H1 (cell line): ENCODE results near the gene CNST. TPM values are rescaled to one million over a fixed set of nuclear protein-coding genes. Genes with fewer than 3 reads are reported as not detected.

ENCODE experiments used
- CTCF ChIA-PET: fragments of 300-600 bp; sonication (Branson Sonifier 250); formaldehyde crosslinking; loops from one replicate; lab custom pipeline; 2021; ENCODE audit not compliant: partially characterized antibody; lab: Charles Lee
- POLR2A ChIA-PET: fragments of 300-600 bp; sonication (Branson Sonifier 250); formaldehyde crosslinking; loops from one replicate; lab custom pipeline; 2021; ENCODE audit warnings: inconsistent platforms; ENCODE audit not compliant: partially characterized antibody; lab: Charles Lee
- DNase-seq, 2 experiments: peaks; one replicate each; pipeline versions ENCODE4 v3.0.0 to v3.0.0-alpha.2; 2010 to 2022; ENCODE audit warnings: low spot score in 2 of 2, low read depth in 1 of 2, mixed read lengths in 1 of 2
- FAIRE-seq: peaks from 2 replicates; lab custom pipeline; 2011; peaks lifted over from hg19 to GRCh38; lab: Jason Lieb, UNC
- H2AFZ ChIP-seq: 2 replicates; pipeline ENCODE4 v1.8.1; 2012; ENCODE audit warnings: low read length, inconsistent platforms
- H2AK5ac ChIP-seq: 2 replicates; pipeline ENCODE4 v1.6.1; 2013; ENCODE audit warnings: low read depth, low read length
- H2BK120ac ChIP-seq: replicated peaks from 2 replicates; pipeline ENCODE3; 2013; ENCODE audit warnings: low read depth, low read length, inconsistent platforms
- H2BK12ac ChIP-seq: 2 replicates; pipeline ENCODE4 v1.6.1; 2013; ENCODE audit warnings: low read depth, low read length
- H2BK15ac ChIP-seq: 2 replicates; pipeline ENCODE4 v1.6.1; 2013; ENCODE audit warnings: low read length
- H2BK20ac ChIP-seq: 2 replicates; pipeline ENCODE4 v1.6.1; 2013; ENCODE audit warnings: low read length
- H2BK5ac ChIP-seq: 2 replicates; pipeline ENCODE4 v1.6.1; 2013; ENCODE audit warnings: low read depth, low read length
- H3K14ac ChIP-seq: 2 replicates; pipeline ENCODE4 v1.6.1; 2013; ENCODE audit warnings: inconsistent platforms; ENCODE audit not compliant: insufficient read length
- H3K18ac ChIP-seq: 2 replicates; pipeline ENCODE4 v1.6.1; 2013; ENCODE audit warnings: low read length; ENCODE audit errors: extremely low read depth
- H3K23ac ChIP-seq: 2 replicates; pipeline ENCODE4 v1.6.1; 2013; ENCODE audit warnings: inconsistent platforms; ENCODE audit not compliant: insufficient read length
- H3K23me2 ChIP-seq: 2 replicates; pipeline ENCODE4 v1.6.1; 2013; ENCODE audit warnings: low read depth, low read length
- H3K27ac ChIP-seq: 2 replicates; pipeline ENCODE4 v1.6.1; 2011; ENCODE audit warnings: low read depth, low read length, inconsistent platforms
- H3K27me3 ChIP-seq, 4 experiments: replicated peaks in 1 of 4; 1 replicate in 1 of 4; 2 replicates in 3 of 4; pipeline versions ENCODE4 v1.6.1 to v1.8.1; 2011 to 2013; ENCODE audit warnings: low read length in 3 of 4, mild to moderate bottlenecking in 3 of 4, inconsistent platforms in 2 of 4, mixed read lengths in 2 of 4, moderate library complexity in 1 of 4; ENCODE audit not compliant: control insufficient read depth in 3 of 4, insufficient read depth in 3 of 4; ENCODE audit errors: extremely low read depth in 1 of 4
- H3K36me3 ChIP-seq, 4 experiments: 2 replicates each; pipeline versions ENCODE4 v1.6.1 to v1.8.1; 2011 to 2013; ENCODE audit warnings: mild to moderate bottlenecking in 4 of 4, low read length in 3 of 4, moderate library complexity in 2 of 4, control low read depth in 1 of 4, inconsistent platforms in 1 of 4; ENCODE audit not compliant: insufficient read depth in 4 of 4, control insufficient read depth in 2 of 4
- H3K4ac ChIP-seq: replicated peaks from 2 replicates; pipeline ENCODE3; 2013; ENCODE audit warnings: low read length, low read depth, mixed read lengths, inconsistent platforms; ENCODE audit not compliant: insufficient read length
- H3K4me1 ChIP-seq, 4 experiments: replicated peaks in 1 of 4; 1 replicate in 1 of 4; 2 replicates in 3 of 4; pipeline versions ENCODE4 v1.6.1 to v1.8.1; 2011 to 2013; ENCODE audit warnings: low read length in 3 of 4, inconsistent platforms in 2 of 4, mixed read lengths in 1 of 4; ENCODE audit not compliant: insufficient read depth in 4 of 4, control insufficient read depth in 3 of 4
- H3K4me2 ChIP-seq, 2 experiments: 2 replicates each; pipeline versions ENCODE4 v1.6.1 to v1.8.1; 2011 to 2013; ENCODE audit warnings: low read depth in 2 of 2, low read length in 2 of 2, control low read depth in 1 of 2, inconsistent platforms in 1 of 2, mild to moderate bottlenecking in 1 of 2; ENCODE audit not compliant: insufficient read depth in 1 of 2
- H3K4me3 ChIP-seq, 4 experiments: fragments of 200-600, 300-600 bp in 1 of 4; sonication (generic), shearing (Covaris generic), sonication (Bioruptor Twin) in 1 of 4; 2 replicates each; pipeline versions ENCODE4 v1.5.1 to v1.8.1; 2011 to 2016; ENCODE audit warnings: low read length in 4 of 4, low read depth in 3 of 4, control low read depth in 2 of 4, inconsistent platforms in 2 of 4, mild to moderate bottlenecking in 2 of 4, mixed read lengths in 1 of 4, moderate library complexity in 1 of 4; ENCODE audit not compliant: insufficient read depth in 2 of 4; ENCODE audit errors: extremely low read depth in 1 of 4
- H3K56ac ChIP-seq: replicated peaks from 2 replicates; pipeline ENCODE3; 2013; ENCODE audit warnings: low read depth, mild to moderate bottlenecking, mixed read lengths, low read length, inconsistent platforms; ENCODE audit not compliant: insufficient read length
- H3K79me1 ChIP-seq: 2 replicates; pipeline ENCODE4 v1.6.1; 2013; ENCODE audit warnings: low read depth, low read length, control low read depth
- H3K79me2 ChIP-seq, 2 experiments: 2 replicates each; pipeline versions ENCODE4 v1.6.1 to v1.8.1; 2012 to 2013; ENCODE audit warnings: low read length in 2 of 2, mild to moderate bottlenecking in 2 of 2, inconsistent platforms in 1 of 2; ENCODE audit not compliant: insufficient read depth in 2 of 2, control insufficient read depth in 1 of 2
- H3K9ac ChIP-seq, 4 experiments: replicated peaks in 1 of 4; 1 replicate in 1 of 4; 2 replicates in 3 of 4; pipeline versions ENCODE4 v1.6.1 to v1.8.1; 2011 to 2013; ENCODE audit warnings: low read depth in 3 of 4, low read length in 3 of 4, control low read depth in 2 of 4, mild to moderate bottlenecking in 2 of 4, moderate library complexity in 2 of 4, inconsistent platforms in 1 of 4; ENCODE audit errors: extremely low read depth in 1 of 4
- H3K9me3 ChIP-seq, 2 experiments: 2 replicates each; pipeline versions ENCODE4 v1.6.1 to v1.8.1; 2012 to 2013; ENCODE audit warnings: mild to moderate bottlenecking in 2 of 2, moderate library complexity in 2 of 2, control low read depth in 1 of 2, inconsistent platforms in 1 of 2, low read depth in 1 of 2, low read length in 1 of 2, mixed read lengths in 1 of 2; ENCODE audit not compliant: insufficient read depth in 2 of 2
- H4K20me1 ChIP-seq, 2 experiments: replicated peaks in 1 of 2; 2 replicates each; pipeline versions ENCODE3 to v1.8.1; 2011 to 2013; ENCODE audit warnings: inconsistent platforms in 2 of 2, low read length in 2 of 2, mild to moderate bottlenecking in 1 of 2; ENCODE audit not compliant: insufficient read depth in 2 of 2, control insufficient read depth in 1 of 2
- H4K5ac ChIP-seq: 2 replicates; pipeline ENCODE4 v1.6.1; 2013; ENCODE audit warnings: low read length, low read depth, mixed read lengths, inconsistent platforms; ENCODE audit not compliant: insufficient read length
- H4K8ac ChIP-seq: 2 replicates; pipeline ENCODE4 v1.8.0; 2013; ENCODE audit warnings: mild to moderate bottlenecking, moderate library complexity, low read length, inconsistent platforms; ENCODE audit not compliant: insufficient read depth; ENCODE audit errors: extremely low read depth
- H4K91ac ChIP-seq: replicated peaks from 2 replicates; pipeline ENCODE3; 2013; ENCODE audit warnings: low read length, mixed read lengths, inconsistent platforms; ENCODE audit not compliant: insufficient read length
- CHD1 ChIP-seq: IDR thresholded peaks from 2 replicates; pipeline ENCODE4 v1.6.1; 2012; ENCODE audit warnings: low read depth, low read length, improper control_type of control experiment
- EP300 ChIP-seq, 2 experiments: IDR thresholded peaks; 1 replicate in 1 of 2; 2 replicates in 1 of 2; pipeline ENCODE4 v1.6.1; 2011 to 2012; ENCODE audit warnings: low read depth in 2 of 2, low read length in 2 of 2, mild to moderate bottlenecking in 2 of 2, borderline replicate concordance in 1 of 2, inconsistent platforms in 1 of 2, moderate library complexity in 1 of 2
- FOSL1 ChIP-seq: IDR thresholded peaks from 2 replicates; pipeline ENCODE4 v1.6.1; 2011; ENCODE audit warnings: mild to moderate bottlenecking, low read depth, low read length, moderate library complexity; ENCODE audit not compliant: insufficient read depth
- JUND ChIP-seq: IDR thresholded peaks from 2 replicates; pipeline ENCODE4 v1.6.1; 2011; ENCODE audit warnings: mild to moderate bottlenecking, improper control_type of control experiment, low read length
- MAFK ChIP-seq: IDR thresholded peaks from 2 replicates; pipeline ENCODE4 v1.6.1; 2012; ENCODE audit warnings: low read depth, mild to moderate bottlenecking, improper control_type of control experiment, low read length
- PHF8 ChIP-seq: fragments of 200-600 bp; sonication (generic); conservative IDR thresholded peaks from 2 replicates; pipeline ENCODE4 v1.7.1; 2012; ENCODE audit warnings: low read depth, mild to moderate bottlenecking, inconsistent platforms, low read length, moderate library complexity
- SIN3A ChIP-seq, 2 experiments: IDR thresholded peaks in 1 of 2; conservative IDR thresholded peaks in 1 of 2; 2 replicates each; pipeline ENCODE4 v1.6.1; 2011 to 2012; ENCODE audit warnings: low read length in 2 of 2, improper control_type of control experiment in 1 of 2, low read depth in 1 of 2, mild to moderate bottlenecking in 1 of 2
- SIRT6 ChIP-seq: IDR thresholded peaks from one replicate; pipeline ENCODE4 v1.7.1; 2012; ENCODE audit warnings: low read length, inconsistent platforms
- SP2 ChIP-seq: IDR thresholded peaks from 2 replicates; pipeline ENCODE4 v1.6.1; 2012; ENCODE audit warnings: mild to moderate bottlenecking, low read length, inconsistent platforms
- TEAD4 ChIP-seq: IDR thresholded peaks from 2 replicates; pipeline ENCODE4 v1.6.1; 2012; ENCODE audit warnings: low read depth, low read length, inconsistent platforms, mixed read lengths
- YY1 ChIP-seq: IDR thresholded peaks from 2 replicates; pipeline ENCODE4 v1.6.1; 2011; ENCODE audit warnings: low read depth, mild to moderate bottlenecking, low read length
- ZNF274 ChIP-seq: IDR thresholded peaks from 2 replicates; pipeline ENCODE4 v1.7.0; 2012; ENCODE audit warnings: low read length, borderline replicate concordance; ENCODE audit errors: extremely low read depth
- WGBS, 2 experiments: shearing (Covaris generic) in 1 of 2; methylation state at CpG; one replicate each; pipeline versions ENCODE4 v1.1.6 to v1.1.7; 2013 to 2015; ENCODE audit warnings: low lambda C conversion rate in 2 of 2, mixed read lengths in 2 of 2, inconsistent platforms in 1 of 2, low coverage in 1 of 2, missing lambda C conversion rate in 1 of 2; ENCODE audit not compliant: insufficient replicate concordance in 2 of 2, insufficient coverage in 1 of 2, insufficient read length in 1 of 2; ENCODE audit errors: extremely low coverage in 1 of 2, missing lambda C conversion rate in 1 of 2; 5-methylcytosine and 5-hydroxymethylcytosine counted together
- polyA plus RNA-seq, 7 experiments: library from polyadenylated mRNA; depleted of rRNA in 3 of 7; stranded (reverse) in 5 of 7; unstranded in 2 of 7; fragments of >200 nt in 5 of 7; fragments of 200-250 nt in 2 of 7; gene quantifications; 1 replicate in 5 of 7; 2 replicates in 1 of 7; 4 replicates in 1 of 7; pipeline versions ENCODE4 v1.2.1 to v1.2.3, GENCODE V29; 2011 to 2013; ENCODE audit warnings: missing spikeins in 2 of 7, mixed read lengths in 2 of 7
- total RNA-seq: library from RNA; stranded (reverse); fragmentation: NEBNext Ultra II Directional; extraction: Animal tissue kit (Norgen Biotek cat#: 25700); gene quantifications from 2 replicates; pipeline ENCODE4 v1.2.1, GENCODE V29; 2021
- TF ChIP-seq, protein P1 (sequence below): IDR thresholded peaks from 2 replicates; pipeline ENCODE4 v1.6.1; 2012; ENCODE audit warnings: low read length, inconsistent platforms

The CNST gene
- total and polyA plus RNA-seq, 2 of the 8 experiments (the other 6 are each of a cell fraction or from before 2014, with no cell fraction given), result 5.3 to 21.3 TPM

DNA sequence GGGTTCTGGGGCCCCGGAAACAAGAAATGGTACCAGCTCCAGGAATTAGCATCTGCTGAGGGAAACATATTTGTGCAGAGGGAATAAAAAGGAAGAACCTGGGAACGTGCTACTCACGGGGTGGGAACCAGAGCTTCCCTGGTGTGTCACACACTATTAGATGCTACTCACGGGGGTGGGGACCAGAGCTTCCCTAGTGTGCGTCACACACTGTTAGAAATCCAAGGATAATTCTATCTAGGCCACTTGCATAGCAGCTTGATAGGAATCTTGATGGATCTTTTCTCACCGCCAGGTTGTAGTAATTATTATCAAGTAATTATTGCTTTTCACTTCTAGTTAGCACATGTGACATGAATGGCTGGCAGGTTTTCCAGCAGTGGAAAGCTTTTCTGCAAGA lies 103.4 kb downstream of the CNST start:
- Histone ChIP-seq H4K5ac (no peak overlapping the region), H3K14ac (no peak overlapping the region), H3K9ac (no peak overlapping the region), H3K36me3 (0 out of 8 replicates have a peak, but pooled peaks cover 0 to 4% (median 0%) of the 10 kb centered on the region in 4 experiments), H3K23ac (no peak overlapping the region), H2BK5ac (no peak overlapping the region), H2AK5ac (no peak overlapping the region), H3K18ac (no peak overlapping the region), H2AFZ (no peak overlapping the region), H3K4me3 (no peak overlapping the region), H2BK120ac (no peak overlapping the region), H3K4me1 (peaks cover 0 to 5% (median 4%) of the 10 kb centered on the region in 4 experiments; a peak in 2 of 7 replicates), H3K4me2 (no peak overlapping the region), H3K9me3 (no peaks in the 10 kb centered on the region), H3K27ac (no peak overlapping the region), H2BK12ac (no peak overlapping the region), H3K27me3 (no peaks in the 10 kb centered on the region), H3K23me2 (no peaks in the 10 kb centered on the region), H3K56ac (no peak overlapping the region), H4K8ac (no peak overlapping the region), H3K4ac (no peak overlapping the region), H2BK15ac (no peak overlapping the region), H3K79me1 (no peaks in the 10 kb centered on the region), H4K91ac (no peak overlapping the region), H3K79me2 (no peaks in the 10 kb centered on the region), H2BK20ac (no peak overlapping the region), H4K20me1 (no peaks in the 10 kb centered on the region)
- 91% methylated on average over 6 of the region's 6 CpGs; no CpG with 5 or more reads in 1 of the 2 experiments for WGBS, 2 experiments
- POLR2A ChIA-PET, result no interaction called here
- DNase-seq, result no peak
- CTCF ChIA-PET, result interaction anchor here (0.9 to 2.1 kb wide), 3 partner anchors 11 to 20 kb away, joined by 3 to 11 read pairs (median 6); no protein-coding TSS in a partner anchor
- no peak for FAIRE-seq
- TF ChIP-seq PHF8 (no peak), SIRT6 (no peak), ZNF274 (no peak), TEAD4 (no peak), FOSL1 (no peak), SIN3A (conservative IDR thresholded peaks at IDR 0.05 in 1 of 2, IDR thresholded peaks at IDR 0.05 in 1 of 2; ENCODE audit: low read depth in 1 of 2, low read length in 2 of 2) (no peak), YY1 (no peak), SP2 (no peak), JUND (no peak), MAFK (no peak), EP300 (IDR thresholded peaks at IDR 0.05; ENCODE audit: borderline replicate concordance in 1 of 2, low read depth in 2 of 2, low read length in 2 of 2) (no peak), CHD1 (no peak)
- TF ChIP-seq, protein P1, sequence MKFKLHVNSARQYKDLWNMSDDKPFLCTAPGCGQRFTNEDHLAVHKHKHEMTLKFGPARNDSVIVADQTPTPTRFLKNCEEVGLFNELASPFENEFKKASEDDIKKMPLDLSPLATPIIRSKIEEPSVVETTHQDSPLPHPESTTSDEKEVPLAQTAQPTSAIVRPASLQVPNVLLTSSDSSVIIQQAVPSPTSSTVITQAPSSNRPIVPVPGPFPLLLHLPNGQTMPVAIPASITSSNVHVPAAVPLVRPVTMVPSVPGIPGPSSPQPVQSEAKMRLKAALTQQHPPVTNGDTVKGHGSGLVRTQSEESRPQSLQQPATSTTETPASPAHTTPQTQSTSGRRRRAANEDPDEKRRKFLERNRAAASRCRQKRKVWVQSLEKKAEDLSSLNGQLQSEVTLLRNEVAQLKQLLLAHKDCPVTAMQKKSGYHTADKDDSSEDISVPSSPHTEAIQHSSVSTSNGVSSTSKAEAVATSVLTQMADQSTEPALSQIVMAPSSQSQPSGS, result no peak
